GM12892 (cell line): ENCODE data around the gene KANSL1L.

ENCODE experiments used
- POLR2A ChIP-seq: IDR thresholded peaks from 2 replicates; pipeline ENCODE4 v1.6.1; 2011; ENCODE audit warnings: low read depth, low read length, control low read depth
- POLR2AphosphoS5 ChIP-seq: IDR thresholded peaks from 2 replicates; pipeline ENCODE4 v1.6.1; 2011; ENCODE audit warnings: low read depth, low read length, control low read depth

DNA sequence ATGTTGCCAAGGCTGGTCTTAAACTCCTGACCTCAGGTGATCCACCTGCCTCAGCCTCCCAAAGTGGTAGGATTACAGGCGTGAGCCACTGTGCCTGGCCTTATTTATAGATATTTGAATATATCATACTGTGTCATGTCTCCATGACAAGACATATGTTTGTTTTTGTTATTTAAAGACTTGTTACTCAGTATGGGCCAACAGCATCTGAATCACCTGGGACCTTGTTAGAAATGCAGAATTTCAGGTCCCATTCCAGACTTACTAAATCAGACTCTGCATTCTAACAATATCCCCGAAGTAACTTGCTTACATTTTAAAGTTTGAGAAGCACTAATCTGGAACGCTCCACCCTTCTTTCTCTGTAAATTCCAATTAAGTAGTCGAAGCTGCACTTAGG, 135.5 kb downstream of the KANSL1L start:
- TF ChIP-seq POLR2A, result no peak
- no peak for TF ChIP-seq POLR2AphosphoS5
